AG09319 (cell line): ENCODE results near the gene AIF1.
A peak's percentile ranks its signal among the peaks of the same experiment; 100 is the strongest.

Source experiments
- DNase-seq: peaks from one replicate; pipeline ENCODE4 v3.0.0-alpha.2; 2010; ENCODE audit warnings: low read depth; ENCODE audit errors: extremely low read depth
- TF ChIP-seq, protein P1 (sequence below): IDR thresholded peaks from 2 replicates; pipeline ENCODE4 v1.5.1; 2011; ENCODE audit warnings: low read depth, mild to moderate bottlenecking, inconsistent platforms, low read length, moderate library complexity

The AIF1 gene

GRCh38 chr6:31617010-31617409, 2.0 kb downstream of the AIF1 start:
- TF ChIP-seq, protein P1, sequence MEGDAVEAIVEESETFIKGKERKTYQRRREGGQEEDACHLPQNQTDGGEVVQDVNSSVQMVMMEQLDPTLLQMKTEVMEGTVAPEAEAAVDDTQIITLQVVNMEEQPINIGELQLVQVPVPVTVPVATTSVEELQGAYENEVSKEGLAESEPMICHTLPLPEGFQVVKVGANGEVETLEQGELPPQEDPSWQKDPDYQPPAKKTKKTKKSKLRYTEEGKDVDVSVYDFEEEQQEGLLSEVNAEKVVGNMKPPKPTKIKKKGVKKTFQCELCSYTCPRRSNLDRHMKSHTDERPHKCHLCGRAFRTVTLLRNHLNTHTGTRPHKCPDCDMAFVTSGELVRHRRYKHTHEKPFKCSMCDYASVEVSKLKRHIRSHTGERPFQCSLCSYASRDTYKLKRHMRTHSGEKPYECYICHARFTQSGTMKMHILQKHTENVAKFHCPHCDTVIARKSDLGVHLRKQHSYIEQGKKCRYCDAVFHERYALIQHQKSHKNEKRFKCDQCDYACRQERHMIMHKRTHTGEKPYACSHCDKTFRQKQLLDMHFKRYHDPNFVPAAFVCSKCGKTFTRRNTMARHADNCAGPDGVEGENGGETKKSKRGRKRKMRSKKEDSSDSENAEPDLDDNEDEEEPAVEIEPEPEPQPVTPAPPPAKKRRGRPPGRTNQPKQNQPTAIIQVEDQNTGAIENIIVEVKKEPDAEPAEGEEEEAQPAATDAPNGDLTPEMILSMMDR = no peak
- no peak for DNase-seq

GRCh38 chr6:31619805-31620585, 5.0 kb downstream of the AIF1 start:
- TF ChIP-seq, protein P1 = no peak
- DNase-seq = peak; percentile 95

DNA sequence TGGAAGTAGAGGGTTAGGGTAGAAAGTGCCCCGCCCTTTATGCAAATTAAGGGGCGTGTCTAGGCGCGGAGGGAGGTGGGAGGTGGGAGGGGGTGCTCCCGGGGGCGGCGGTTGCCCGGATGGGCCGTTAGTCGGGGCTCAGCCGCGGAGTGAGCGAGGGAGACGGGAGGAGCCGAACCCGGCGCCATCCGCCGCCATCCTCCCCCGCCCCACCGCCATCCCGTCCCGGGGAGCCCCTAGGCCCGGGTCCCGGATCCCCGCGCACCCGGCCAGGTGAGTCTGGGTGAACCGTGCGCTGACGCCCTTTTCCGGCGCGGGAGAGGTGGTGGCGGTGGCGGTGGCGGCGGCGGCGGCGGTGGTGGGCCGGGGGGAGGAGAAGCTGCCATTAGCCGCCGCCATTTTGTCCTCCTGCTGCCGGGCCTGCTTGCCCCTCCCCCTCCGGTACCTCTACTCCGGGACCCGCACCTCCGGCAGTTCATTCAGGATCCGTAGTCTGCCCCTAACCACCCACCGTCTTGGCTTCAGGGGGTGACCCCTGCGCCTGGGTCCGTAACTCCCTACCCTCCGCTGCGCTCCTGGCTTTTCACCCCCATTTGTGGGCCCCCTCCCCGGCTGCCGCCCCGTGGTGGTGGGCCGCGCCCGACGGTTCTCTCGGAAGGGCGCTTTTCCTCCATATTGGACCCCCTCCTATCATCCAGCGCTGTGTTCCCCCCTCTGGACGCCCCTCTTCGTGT, 5.7 kb downstream of the AIF1 start, which contains the start of gene PRRC2A:
Gene PRRC2A, plus strand, starts transcription at position 130 of the 734 bp plus-strand sequence. CDS start 2,075 bp downstream, outside the sequence.
- DNase-seq = peak; percentile 97
- TF ChIP-seq, protein P1 = no peak

GRCh38 chr6:31621320-31621939, 6.4 kb downstream of the AIF1 start:
- DNase-seq = no peak
- TF ChIP-seq, protein P1 = no peak

- TF ChIP-seq, protein P1 = no peak
Observed at GRCh38 chr6:31621991-31622390, 7.0 kb downstream of the AIF1 start.

DNA sequence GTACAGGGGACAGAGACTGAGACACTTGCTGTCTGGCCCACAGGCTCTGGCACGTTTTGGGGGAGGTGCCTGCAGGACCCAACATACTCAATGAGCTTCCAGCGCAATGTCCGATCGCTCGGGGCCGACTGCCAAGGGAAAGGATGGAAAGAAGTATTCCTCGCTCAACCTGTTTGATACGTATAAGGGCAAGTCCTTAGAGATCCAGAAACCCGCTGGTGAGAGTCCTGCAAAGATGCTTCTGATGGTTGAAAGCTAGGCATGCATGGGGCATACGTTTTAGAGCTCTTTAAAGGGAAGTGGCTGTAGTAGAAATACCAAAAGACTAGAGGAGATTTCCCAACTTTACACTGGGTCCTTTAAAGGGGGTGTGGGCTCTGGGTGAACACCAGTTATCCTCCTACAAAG, 7.7 kb downstream of the AIF1 start:
- TF ChIP-seq, protein P1 = no peak
- DNase-seq = no peak

More at GRCh38 chr6:31621991-31622390, 7.0 kb downstream of the AIF1 start:
- no peak for DNase-seq
